T47D (cell line): ENCODE measurements around the gene KLHDC4.

Source experiments
- DNase-seq, 2 experiments: peaks; one replicate each; pipeline versions ENCODE4 v3.0.0 to v3.0.0-alpha.2; 2011 to 2012; ENCODE audit warnings: low read depth in 1 of 2, low spot score in 1 of 2
- JUND ChIP-seq: IDR thresholded peaks from 2 replicates; pipeline ENCODE4 v1.6.1; 2012; ENCODE audit warnings: low read depth
- in situ Hi-C: cut with HindIII; loops from 2 replicates; pipeline ENCODE4 v1.10.0; 2016; ENCODE audit warnings: low sequenced_read_pairs, low pct_unique_long_range_greater_than_20kb

The KLHDC4 gene

GRCh38 chr16:87704754-87705353 lies 60.9 kb downstream of the KLHDC4 start:
- in situ Hi-C loops, result no loop called here
- TF ChIP-seq JUND, result no peak
- no peak for DNase-seq

DNA sequence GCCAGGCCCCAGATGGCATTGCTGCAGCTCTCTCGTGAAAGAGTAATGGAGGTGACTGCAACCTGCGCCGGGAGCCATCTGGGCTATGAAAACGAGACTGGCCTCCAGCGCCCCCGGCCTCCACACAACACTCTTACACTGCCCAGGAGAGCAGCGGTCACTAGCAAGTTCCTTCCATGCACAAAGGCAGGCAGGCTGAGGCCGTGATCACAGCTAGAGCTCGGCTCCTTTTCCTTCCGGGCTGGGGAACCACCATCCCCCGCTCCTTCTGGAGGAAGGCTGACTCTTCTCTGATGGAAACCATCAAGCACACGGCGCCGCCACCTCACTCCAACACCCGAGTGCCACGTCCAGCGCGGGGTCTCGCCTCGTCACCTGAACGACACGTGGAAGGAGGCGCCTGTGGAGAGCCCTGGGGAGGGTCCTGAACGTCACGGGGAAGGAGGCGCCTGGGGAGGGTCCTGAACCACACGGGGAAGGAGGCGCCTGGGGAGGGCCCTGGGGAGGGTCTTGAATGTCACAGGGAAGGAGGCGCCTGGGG lies 61.9 kb downstream of the KLHDC4 start:
- DNase-seq, result no peak
- in situ Hi-C loops, result no loop called here
- TF ChIP-seq JUND, result no peak

- no peak for DNase-seq
- in situ Hi-C loops, result no loop called here
- TF ChIP-seq JUND, result no peak
Measured at GRCh38 chr16:87703071-87703470, 62.7 kb downstream of the KLHDC4 start.

GRCh38 chr16:87702325-87702811 lies 63.4 kb downstream of the KLHDC4 start:
- TF ChIP-seq JUND, result no peak
- in situ Hi-C loops, result no loop called here
- no peak for DNase-seq

DNA sequence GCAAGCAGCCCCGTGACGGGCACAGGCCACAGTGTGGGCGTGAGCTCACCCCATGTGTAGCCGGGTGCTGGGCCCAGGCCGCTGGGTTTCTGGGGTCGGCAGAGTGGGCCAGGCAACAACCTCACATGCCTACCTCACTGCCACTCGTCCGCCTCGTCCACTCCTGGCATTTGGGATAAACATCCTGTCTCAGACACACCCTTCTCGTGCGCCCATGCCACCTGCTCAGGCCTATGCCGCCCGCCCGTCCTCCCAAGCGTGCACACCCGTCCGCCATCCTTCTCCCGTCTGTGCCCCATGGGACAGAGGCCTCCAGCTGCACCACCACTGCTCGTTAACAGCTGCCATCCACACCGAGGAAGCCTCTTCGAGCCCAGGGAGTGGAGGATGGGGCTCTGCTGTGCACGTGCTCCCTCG lies 64.3 kb downstream of the KLHDC4 start:
- no peak for DNase-seq
- in situ Hi-C loops, result no loop called here
- no peak for TF ChIP-seq JUND

DNA sequence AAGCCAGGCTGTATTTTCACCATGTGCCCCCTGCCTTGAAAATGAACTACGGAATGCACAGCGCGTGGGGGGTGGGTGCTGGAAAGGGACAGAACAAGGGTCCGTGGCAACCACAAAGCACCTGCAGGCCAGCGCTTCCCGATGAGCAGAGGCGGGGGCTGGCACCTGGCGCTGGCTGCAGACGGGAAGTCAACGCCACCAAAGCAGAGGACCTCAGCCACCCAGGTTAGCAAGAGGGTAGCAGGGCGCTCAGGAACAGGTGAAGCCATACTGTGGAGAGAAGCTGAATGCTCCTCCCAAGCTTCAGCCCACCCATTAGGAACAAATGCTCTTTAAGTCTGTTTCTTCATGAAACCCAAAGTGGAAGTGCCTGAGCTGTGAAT lies 64.7 kb downstream of the KLHDC4 start:
- DNase-seq, result no peak
- no peak for TF ChIP-seq JUND
- in situ Hi-C loops, result no loop called here

GRCh38 chr16:87700406-87701077 lies 65.2 kb downstream of the KLHDC4 start:
- in situ Hi-C loops, result no loop called here
- no peak for DNase-seq
- TF ChIP-seq JUND, result no peak

DNA sequence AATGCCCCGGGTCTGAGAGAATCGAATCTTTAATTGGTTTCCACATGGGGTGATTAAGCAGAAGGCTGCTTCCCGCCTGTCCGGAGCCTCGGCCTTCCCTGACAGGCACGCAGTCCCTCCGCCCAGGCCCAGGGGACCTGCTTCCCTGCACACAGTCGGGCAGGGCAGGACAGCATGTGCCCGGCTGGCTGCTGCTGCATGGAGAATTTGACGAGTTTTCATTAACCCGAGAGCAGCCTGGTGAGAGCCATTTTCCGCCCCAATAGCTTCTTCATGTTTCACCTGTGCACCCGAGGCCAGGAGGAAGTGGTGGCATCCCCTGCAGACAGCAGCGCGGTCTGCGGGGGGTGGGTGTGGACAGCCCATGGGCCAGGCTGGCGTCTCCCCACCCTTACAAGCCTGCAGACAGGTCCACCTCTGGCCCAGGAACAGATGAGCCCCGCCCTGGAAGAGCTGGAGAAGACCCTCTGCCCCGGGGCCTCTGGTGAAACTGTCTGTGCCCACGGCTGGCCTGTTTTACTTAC lies 67.0 kb downstream of the KLHDC4 start:
- in situ Hi-C loops, result no loop called here
- TF ChIP-seq JUND, result no peak
- DNase-seq, result no peak

GRCh38 chr16:87698241-87698640 lies 67.5 kb downstream of the KLHDC4 start:
- TF ChIP-seq JUND, result no peak
- in situ Hi-C loops, result no loop called here

DNA sequence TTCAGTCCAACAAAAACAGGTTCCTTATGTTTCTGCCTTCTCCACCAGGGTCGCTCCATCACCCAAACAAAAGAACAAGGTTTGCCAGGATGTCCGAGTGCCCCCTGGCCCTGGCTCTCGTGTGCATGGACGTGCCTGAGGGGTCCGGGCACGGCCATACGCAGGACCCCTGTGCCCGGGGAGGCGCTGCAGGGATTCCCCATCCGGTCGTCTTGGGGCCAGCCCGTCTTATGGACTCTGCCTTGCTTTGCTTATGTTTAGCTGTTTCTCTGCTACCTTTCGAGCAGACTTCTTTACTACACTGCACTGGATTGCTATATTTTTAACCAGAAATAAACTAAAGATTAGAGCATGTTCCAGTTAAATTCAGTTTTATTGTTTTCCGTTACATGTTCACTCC lies 68.0 kb downstream of the KLHDC4 start:
- DNase-seq, result no peak
- TF ChIP-seq JUND, result no peak
- in situ Hi-C loops, result no loop called here

More at GRCh38 chr16:87698241-87698640, 67.5 kb downstream of the KLHDC4 start:
- DNase-seq, result no peak

DNA sequence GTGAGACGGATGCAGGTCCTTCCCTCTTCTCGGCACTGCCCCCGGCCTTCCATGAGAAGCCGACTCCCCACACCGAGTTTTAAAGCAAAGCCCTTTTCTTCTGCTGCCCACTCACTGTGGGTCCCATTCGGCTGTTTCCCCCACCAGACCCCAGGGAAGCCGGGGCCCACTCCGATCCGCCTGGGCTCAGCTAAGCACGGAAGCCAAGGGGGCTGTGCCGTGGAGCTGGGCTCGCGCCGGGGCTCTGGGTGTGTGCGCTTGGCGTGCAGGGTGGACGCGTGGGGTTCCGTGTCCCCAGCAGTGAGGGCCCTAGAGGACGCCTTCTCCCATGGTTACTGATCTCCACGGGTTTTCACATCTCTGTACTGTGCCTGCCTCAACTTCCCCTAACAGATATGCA lies 68.5 kb downstream of the KLHDC4 start:
- TF ChIP-seq JUND, result no peak
- in situ Hi-C loops, result no loop called here
- DNase-seq, result no peak

DNA sequence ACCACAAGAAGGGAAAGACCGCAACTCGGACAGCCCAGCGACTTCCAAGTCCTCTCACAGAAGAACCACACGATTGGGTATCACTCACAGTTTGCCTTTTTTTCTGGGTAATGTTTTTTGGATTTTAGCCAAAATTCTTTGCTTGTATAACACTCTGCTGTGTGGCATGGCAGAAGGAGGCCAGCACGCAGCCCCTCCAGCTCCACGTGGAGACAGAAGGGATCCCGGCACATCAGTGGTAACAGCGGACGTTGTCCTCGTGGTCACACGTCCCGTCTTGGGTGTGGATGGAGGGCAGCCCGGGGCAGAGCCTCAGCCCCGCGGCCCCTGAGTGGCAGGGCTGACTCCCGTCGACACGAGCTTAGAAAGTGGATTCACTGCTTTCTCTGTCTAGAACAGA lies 69.1 kb downstream of the KLHDC4 start:
- no peak for DNase-seq
- no peak for TF ChIP-seq JUND
- in situ Hi-C loops, result no loop called here

- TF ChIP-seq JUND, result no peak
- DNase-seq, result no peak
- in situ Hi-C loops, result no loop called here
Measured at GRCh38 chr16:87695534-87695933, 70.3 kb downstream of the KLHDC4 start.
